NCI-H2227 (cell line): ENCODE results near the gene RETN.

Source experiments
- DNase-seq: peaks from one replicate; lab custom pipeline; 2025; ENCODE audit not compliant: unreplicated experiment; lab: John Stamatoyannopoulos, UW

RETN gene

DNA sequence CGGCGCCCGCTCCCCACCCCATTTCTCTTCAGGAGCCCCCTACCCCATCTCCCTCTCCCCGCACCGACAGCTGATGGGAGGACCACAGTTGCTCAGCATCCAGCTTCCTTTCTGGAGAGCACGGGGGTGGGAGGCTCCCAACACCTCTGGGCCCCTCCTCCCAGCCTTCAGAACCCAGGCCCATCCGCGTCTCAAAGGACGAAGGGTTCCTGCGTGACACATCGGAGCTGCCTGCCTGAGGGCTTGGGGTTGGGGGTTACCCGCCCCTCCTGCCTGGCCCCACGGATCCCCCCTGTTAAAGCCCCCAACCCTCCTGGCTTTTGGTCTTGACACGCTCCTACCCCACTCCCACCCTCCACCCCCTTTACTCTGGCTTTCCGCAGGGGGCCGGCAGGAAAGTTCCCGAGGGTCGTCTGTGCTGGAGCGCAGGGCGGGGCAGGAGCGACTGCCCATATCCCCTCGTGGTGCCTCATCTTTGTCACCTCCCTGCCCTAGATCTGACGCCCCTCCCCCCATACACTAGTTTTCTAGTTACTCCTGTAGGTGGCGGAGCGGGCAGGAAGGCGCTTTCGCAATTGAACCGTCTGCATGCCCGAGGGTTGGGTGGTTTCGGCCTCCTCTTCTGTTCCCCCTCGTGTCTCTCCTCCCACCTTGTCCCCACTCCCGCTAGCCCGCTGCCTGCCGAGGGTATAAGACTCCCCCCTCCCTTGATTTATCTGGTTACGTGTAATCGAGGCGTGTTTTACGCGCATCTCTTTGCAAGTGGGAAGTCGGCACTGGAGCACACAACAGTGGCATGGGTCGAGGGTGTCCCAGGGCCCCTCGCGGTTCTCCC, 12.7 kb downstream of the RETN start:
- peak; percentile 19 for DNase-seq

DNA sequence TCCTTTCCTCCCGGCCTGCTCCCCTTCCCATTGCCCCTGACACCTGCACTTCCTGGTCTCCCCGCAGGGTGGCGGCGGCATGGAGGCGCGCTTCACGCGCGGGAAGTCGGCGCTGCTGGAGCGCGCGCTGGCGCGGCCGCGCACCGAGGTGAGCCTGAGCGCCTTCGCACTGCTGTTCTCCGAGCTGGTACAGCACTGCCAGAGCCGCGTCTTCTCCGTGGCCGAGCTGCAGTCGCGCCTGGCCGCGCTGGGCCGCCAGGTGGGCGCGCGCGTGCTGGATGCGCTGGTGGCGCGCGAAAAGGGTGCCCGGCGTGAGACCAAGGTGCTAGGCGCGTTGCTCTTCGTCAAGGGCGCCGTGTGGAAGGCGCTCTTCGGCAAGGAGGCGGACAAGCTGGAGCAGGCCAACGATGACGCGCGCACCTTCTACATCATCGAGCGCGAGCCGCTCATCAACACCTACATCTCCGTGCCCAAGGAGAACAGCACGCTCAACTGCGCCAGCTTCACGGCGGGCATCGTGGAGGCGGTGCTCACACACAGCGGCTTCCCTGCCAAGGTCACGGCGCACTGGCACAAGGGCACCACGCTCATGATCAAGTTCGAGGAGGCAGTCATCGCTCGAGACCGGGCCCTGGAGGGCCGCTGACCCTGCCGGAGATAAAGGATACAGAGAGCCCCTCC, 13.5 kb downstream of the RETN start:
- DNase-seq = no peak

DNA sequence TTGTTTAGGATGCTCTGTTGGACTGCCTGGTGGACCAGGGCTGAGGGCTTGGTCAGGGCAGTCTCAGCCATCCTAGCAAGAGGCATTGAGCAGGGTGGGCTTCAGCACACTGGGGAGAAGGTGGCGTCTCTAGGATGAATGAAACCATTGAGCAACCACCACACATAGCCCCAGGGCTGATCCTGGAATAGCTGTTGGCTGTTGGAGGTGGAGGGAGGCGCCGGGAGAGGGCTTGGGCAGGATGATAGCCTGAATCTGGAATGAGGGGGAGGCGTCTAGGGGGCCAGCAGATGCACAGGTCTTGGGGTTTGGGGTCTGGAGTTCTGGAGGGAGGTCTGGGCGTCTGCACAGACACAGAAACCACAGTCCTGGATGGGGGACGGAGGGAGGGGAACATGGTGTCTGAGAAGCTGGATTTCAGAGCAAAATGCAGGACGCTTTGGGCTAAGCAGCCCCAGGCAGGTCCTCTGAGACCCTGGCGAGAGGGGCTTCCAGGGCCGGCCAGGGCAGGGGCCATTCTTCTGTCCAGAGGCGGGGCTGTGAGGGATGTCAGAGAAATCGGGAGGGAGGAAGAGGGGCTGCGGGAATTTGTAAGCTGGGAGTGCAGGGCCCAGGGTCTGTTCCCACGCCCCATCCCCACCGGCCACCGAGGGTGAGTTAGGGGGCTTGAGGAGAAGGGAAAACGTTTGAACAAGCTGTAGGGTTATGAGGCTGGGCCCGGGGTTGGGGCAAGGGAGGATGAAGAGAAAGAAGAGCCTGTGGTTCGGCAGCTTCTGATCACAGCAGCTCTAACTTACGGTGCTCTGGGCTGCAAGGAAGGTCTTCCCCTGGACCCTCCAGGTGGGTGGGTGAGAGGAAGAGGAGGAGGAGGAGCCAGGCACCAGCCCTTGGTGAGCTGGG, 16.9 kb downstream of the RETN start:
- no peak for DNase-seq

DNA sequence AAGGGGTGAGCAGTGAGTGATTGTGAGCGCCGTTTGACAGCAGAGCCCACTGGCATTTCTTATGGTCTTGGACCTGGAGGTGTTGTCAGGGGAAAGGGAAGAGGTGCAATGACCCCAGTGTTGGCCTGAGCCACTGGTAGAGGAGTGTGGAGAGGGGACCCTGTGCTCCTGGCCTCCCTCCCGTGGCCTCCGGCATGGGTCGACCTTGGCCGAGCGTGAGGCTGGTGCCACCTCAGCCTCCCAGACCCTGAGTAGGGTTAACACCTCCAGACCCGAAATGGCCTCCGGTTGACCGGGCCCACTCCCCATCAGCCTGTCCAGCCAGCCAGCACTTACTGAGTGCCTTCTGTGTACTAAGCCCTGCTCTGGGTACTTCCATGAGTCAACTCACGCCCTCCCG, 18.3 kb downstream of the RETN start:
- DNase-seq = no peak

DNA sequence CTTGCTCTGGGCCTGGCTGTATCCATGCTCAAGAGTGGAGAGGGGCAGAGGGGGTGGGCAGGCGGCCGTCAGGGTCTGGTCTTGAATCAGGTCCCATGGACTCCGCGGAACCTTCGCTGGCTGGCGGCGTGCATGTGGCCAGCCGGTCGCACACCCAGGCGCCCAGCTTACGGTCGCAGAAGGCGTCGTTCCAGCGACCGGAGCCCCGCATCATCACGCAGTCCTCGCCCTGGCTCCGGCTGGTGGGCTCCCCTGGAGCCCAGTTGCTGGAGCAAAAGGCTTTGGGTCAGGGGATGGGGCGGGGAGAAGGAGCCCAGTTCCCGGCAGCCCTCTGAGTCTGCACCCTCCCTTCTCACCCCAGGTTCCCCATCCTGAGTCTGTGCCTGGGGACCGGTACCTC, 20.3 kb downstream of the RETN start:
- no peak for DNase-seq

DNA sequence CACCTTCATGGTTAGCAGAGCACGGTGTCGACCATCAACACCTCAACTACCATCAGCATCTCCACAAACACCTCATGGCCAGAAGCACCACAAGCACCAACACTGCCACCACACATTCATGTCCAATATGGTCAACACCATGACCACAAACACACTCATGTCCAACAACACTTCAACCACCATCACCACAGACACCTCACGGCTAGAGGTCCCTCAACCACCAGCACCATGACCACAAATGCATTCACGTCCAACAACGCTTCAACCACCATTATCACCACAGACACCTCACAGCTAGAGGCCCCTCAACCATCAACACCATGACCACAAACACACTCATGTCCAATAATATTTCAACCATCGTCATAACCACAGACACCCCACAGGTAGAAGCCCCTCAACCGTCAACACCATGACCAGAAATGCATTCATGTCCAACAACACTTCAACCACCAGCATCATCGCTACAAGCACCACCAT, 22.0 kb downstream of the RETN start:
- DNase-seq = no peak

DNA sequence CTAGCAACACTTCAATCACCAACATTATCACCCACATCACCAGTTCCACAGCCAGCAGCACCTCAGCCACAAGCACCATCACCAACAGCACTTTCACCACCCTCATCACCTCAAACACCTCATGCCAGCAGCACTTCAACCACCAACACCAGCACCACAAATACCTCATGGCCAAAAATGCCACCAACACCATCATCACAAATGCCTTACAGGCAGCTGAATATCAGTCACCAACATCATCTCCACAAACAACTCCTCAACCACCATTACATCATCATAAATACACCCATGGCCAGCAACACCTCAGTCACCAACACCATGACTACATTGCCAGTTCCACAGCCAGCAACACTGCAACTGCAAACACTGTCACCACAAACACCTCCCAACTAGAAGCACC, 22.6 kb downstream of the RETN start:
- no peak for DNase-seq

DNA sequence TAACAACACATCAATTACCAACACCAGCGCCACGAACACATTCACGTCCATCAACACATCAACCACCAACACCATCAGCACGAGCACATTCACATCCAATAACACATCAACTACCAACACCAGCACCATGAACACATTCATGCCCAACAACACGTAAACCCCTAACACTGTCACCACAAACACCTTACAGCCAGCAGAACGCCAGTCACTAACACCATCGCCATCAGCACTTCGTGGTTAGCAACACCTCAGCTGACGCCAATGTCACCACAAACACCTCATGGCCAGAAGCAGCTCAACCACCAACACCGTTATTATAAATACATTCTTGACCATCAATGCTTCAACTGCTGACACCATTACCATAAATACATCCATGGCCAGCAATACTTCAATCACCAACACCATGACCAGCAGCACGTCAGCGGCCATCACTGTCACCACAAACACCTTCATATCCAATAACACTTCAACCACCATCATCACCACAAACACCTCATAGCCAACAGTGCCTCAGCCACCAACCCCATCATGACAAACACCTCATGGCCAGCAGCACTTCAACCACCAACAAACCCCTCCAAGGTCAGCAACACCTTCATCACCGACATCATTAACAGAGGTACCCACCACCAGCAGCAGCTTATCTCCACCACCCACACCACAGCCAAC, 23.7 kb downstream of the RETN start:
- no peak for DNase-seq

DNA sequence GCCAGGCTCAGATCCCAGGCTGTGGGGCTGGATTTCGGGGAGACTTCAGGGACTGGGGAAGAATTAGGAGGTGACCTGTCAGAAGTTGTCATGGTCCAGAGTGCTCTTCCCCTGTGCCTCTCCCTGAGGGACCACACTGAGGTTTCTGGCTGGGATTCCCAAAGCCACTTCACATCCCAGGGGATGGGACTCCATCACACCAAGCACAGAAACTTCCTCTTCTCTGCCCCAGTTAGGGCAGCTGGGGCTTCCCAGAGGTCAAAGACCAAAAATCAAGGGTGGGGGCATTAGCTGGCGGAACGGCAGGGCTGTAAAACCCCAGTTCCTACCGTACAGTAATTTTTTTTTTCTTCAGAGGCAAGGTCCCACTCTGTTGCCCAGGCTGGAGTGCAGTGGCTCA, 25.6 kb downstream of the RETN start:
- no peak for DNase-seq

DNA sequence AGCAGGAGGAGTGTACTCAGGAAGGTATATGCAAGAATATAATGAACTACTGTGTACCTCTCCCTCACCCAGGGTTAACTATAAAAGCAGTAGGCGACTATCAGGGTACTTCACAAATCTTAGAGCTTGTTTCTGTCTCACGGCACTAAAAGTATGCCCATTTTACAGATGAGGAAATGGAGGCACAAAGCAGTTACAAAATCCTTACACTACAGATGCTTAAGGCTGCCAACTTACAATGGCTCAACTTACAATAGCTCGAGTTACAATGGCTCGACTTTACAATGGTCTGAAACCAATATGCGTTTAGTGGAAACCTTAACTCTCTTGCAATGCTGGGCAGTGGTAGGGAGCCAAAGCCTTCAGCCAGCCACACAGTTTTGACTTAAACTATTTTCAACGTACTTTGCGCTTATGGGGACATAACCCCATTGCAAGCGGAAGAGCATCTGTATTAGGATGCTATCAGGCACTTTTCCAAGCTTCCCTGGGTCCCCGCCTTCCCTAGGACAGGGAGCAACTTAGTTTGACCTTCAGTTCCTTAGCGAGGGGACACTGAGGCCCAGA, 29.0 kb downstream of the RETN start:
- no peak for DNase-seq

DNA sequence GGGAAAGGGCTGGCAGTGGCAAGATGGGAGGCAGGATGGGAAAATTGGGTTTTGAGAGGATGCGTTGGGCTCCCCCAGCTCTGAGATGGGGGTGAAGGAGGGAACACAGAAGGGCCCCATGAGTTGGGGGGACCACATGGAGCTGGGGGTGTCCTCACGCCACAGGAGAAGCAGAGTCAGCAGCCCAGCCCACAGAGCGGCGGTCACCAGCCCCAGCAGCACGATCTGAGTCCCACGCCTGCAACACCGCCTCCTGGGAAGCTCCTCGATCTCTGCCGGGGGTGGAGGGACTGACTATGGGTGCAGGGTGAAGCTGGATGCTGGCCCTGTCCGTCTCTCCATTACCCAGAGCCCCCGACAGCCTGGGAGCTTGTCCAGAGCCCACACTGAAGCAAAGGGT, 29.7 kb downstream of the RETN start:
- DNase-seq = no peak

DNA sequence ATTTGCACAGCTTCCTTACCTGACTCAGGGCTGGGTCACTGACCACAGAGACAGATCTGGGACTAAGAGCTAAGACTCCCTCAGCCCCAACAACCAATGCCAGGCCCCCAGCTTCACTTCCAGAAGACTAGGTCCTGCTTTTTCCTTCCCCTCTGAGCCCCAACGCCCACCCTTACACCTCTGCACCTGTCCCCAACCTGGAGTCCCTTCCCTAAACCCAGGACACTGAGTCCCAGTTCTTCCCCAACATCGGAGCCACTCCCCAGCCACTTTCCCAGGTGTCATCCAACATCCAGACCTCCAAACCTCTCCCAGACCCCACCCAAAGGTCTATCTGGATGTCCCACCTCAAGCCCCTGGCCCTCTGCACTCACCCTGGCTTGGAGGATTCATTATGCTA, 30.2 kb downstream of the RETN start:
- DNase-seq = no peak

DNA sequence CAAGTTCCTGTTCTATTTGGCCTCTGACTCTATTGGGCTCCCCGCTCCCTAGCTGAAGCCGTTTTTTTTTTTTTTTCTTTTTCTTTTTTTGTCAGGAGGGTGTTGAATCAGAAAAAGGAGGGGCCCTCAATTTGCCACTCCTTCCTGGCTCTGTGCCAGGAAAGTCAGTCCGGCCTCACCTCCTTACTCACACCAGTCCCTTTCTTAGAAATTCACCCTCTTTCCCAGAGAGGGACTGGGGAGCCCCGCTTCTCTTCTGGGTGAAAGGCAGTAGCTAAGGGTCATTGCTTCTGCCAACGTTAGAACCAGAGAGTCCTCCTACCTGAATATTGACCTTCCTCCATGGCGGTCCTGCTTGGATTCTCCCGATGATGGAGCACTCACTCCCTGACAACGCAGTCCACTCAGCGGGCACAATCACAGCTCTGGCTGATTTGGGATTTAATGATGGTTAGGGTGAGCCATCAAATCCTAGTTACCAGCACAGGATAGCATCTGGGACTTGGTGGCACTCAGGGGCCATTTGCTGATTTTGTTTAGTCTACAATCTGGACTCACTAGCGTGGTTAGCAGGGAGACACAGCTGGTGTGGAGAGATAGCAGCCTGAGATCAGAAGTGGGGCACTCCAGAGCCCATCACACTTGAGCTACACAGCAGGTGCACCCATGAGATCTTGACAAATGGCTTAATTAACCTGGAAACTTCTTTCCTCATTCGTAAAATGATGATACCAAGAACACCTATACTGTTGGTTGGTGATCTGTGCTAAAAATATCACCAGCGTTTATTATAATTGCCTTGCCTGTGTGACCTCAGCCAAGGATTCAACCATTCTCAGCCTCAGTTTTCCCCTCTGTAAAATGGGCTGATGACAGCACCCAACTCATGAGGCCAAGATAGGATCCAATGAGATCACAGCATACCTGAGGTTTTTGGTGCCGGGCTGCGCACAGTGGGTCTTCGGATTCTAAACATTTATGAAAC, 30.9 kb downstream of the RETN start:
- DNase-seq = no peak

DNA sequence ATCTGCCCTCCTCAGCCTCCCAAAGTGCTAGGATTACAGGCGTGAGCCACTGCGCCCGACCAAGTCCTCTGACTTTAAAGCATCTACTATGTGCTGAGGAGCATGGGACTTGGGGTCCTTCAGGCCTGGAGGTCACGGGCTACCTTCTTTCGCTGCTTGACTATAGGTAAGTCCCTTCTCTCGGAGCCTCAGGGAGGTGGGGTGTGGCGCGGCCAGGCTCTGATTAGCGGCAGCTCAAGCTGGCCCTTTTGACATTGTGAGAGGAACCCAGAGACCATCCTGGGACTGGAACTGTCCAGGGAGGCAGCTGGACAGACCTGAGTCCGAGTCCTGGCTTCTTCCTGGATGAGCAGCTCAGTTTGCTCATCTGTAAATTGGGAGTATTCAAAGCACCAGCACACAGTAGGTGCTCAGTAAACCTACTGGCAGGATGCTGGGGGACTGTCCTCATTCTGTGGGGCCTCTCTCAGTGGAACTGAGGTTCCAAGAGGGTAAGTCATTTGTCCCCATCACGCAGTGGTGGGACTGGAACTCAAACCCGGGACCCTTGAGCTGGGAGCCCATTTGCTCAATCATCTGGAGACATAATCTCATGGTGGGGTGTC, 32.3 kb downstream of the RETN start:
- no peak for DNase-seq

DNA sequence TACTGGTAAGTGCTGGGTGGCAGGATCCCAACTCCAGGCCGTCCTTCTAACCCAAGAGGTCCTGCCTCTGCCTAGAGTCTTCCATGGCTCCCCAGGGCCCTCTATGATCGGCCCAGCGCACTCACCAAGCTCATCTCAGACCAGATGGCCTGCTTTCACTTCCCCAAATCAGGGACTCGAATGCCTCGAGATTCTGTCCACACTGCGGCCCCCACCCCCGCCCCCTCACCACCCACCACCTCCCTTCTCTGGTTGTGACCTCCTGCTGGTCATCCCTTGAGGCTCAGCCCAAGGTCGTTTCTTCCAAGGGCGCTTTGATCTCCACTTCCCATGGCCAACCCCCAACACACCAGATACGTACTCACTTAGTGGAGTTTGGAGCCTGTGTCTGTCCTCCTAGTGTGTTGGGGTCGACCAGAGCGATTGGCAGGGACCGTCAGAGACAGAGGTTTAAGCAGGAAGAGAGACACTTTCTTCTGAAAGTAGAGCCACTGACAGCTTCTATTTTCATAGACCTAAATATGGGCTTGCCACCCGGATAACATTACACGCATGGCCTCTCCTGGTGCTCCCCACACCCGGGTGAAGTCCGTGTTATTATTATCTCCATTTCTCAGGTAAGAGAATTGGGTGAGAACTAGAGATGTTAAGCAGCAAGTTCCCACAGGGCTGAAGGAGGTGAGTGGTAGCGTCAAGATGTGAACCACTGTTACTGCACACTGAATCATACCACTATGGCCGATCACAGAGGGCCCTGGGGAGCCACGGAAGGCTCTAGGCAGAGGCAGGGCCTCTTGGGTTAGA, 33.0 kb downstream of the RETN start, which contains the start of gene FCER2:
Gene FCER2, minus strand, starts transcription at position 478 of the 804 bp plus-strand sequence. CDS start 2,371 bp downstream, outside the sequence.
- no peak for DNase-seq

DNA sequence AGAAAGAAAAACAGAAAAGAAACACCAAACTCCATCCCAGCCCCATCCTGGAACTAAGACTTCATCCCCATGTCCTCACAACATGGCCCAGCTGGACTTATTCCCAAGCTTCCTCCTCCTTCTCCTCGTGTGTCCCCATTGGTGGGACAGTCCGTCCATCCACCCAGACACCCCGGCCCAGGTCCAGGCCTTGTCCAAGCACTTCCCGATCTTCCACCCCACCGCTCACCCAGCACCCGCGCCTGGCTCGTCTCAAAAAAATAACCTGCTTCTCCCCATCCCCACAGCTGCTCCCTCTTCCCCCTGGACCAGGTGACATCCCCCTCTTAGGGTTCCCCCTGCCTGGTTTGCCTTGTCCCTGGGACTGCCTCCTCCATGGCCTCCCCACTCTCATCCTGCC, 34.5 kb downstream of the RETN start:
- no peak for DNase-seq

DNA sequence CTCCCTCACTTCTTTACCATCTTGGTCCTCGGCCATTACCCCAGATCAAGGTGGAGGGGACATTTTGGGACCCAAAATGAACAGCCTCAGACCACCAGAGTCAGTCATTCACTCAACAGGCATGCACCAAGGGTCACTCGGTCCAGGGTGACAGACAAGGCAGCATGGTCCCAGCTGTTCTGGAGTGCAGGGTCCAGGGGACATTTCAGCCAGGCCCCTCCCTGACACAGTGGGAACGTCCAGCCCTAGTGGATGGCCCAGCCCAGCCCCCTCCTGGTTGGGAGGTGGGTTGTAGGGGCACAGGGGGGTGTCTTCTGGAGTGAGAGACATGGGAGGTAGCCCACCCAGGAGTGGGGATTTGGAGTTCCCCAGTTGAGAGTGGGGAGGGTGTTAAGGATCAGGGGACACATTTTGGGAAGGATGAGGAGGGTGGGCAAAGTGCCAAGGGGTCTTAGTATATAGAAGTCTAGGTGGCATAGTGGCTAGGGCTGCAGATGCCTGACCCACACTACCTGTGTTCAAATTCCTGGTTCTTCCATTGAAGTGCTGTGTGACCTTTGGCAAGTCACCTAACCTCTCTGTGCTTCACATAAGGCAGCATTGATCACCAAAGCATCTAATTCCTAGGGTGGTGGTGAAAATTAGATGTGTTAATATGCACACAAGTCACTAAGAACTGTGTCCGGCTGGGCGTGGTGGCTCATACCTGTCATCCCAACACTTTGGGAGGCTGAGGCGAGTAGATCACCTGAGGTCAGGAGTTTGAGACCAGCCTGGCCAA, 35.6 kb downstream of the RETN start:
- no peak for DNase-seq
